A549 (cell line): ENCODE results near the gene LAP3. TPM values are rescaled to one million over a fixed set of nuclear protein-coding genes. Genes with fewer than 3 reads are reported as not detected.

Experiments used
- ATAC-seq, 2 experiments: fragments of 200-7000 bp in 1 of 2; fragments of >200 bp in 1 of 2; cut with Nextera tagmentation in 1 of 2; cut with Tn5 transposase in 1 of 2; 3 replicates each; pipeline versions ENCODE4 v1.8.0 to v1.9.1; 2018 to 2020; ENCODE audit warnings: mild to moderate bottlenecking in 1 of 2, moderate library complexity in 1 of 2
- CTCF ChIA-PET: fragments of 300-600 bp; sonication (Branson Sonifier 250); formaldehyde crosslinking; extraction: SDS; loops from one replicate; lab custom pipeline; 2021; ENCODE audit warnings: antibody characterized with exemption, inconsistent platforms; lab: Yijun Ruan, JAX
- POLR2A ChIA-PET: fragments of 350-600 bp; formaldehyde crosslinking; extraction: SDS; loops from one replicate; lab custom pipeline; 2021; ENCODE audit warnings: antibody characterized with exemption, inconsistent platforms; lab: Yijun Ruan, JAX
- DNase-seq, 2 experiments: peaks; one replicate each; pipeline versions ENCODE4 v3.0.0 to v3.0.0-alpha.2; 2011 to 2016; ENCODE audit warnings: low read depth in 1 of 2, low spot score in 1 of 2
- FAIRE-seq: peaks from 2 replicates; lab custom pipeline; 2011; peaks lifted over from hg19 to GRCh38; lab: Jason Lieb, UNC
- H3K27ac ChIP-seq, 2 experiments: fragments of >200 bp; sonication (Bioruptor Twin); formaldehyde crosslinking; 3 replicates each; pipeline ENCODE4 v1.5.1; 2016 to 2017
- H3K4me1 ChIP-seq: fragments of >200 bp; sonication (Bioruptor Twin); formaldehyde crosslinking; 3 replicates; pipeline ENCODE4 v1.6.1; 2016
- H3K4me2 ChIP-seq: fragments of >200 bp; sonication (Bioruptor Twin); formaldehyde crosslinking; 3 replicates; pipeline ENCODE4 v1.6.1; 2016
- H3K4me3 ChIP-seq: fragments of >200 bp; sonication (Bioruptor Twin); formaldehyde crosslinking; 3 replicates; pipeline ENCODE4 v1.5.1; 2016
- H3K9me3 ChIP-seq: fragments of >200 bp; sonication (Bioruptor Twin); formaldehyde crosslinking; 3 replicates; pipeline ENCODE4 v1.6.1; 2016
- BHLHE40 ChIP-seq: IDR thresholded peaks from 2 replicates; pipeline ENCODE4 v1.6.1; 2012; ENCODE audit warnings: low read depth, low read length, inconsistent platforms
- CHD2 ChIP-seq: fragments of 150-350 bp; IDR thresholded peaks from 2 replicates; pipeline ENCODE4 v1.6.1; 2014; ENCODE audit warnings: low read length; ENCODE audit not compliant: partially characterized antibody
- EHMT2 ChIP-seq: fragments of 200-600 bp; sonication (generic); IDR thresholded peaks from 2 replicates; pipeline ENCODE4 v1.6.1; 2016; ENCODE audit warnings: antibody characterized with exemption, low read depth, mild to moderate bottlenecking, moderate library complexity
- HEYL ChIP-seq: fragments of 250-450 bp; sonication (Bioruptor Pico); IDR thresholded peaks from 2 replicates; pipeline ENCODE4 v1.8.0; 2021; ENCODE audit warnings: mild to moderate bottlenecking, moderate library complexity
- HOXB13 ChIP-seq: fragments of 250-450 bp; sonication (Bioruptor Pico); IDR thresholded peaks from 2 replicates; pipeline ENCODE4 v1.5.0; 2020; ENCODE audit warnings: low read depth, mild to moderate bottlenecking, moderate library complexity
- MAZ ChIP-seq: fragments of 150-350 bp; IDR thresholded peaks from 2 replicates; pipeline ENCODE4 v1.6.1; 2014; ENCODE audit warnings: antibody characterized with exemption, low read depth, low read length, borderline replicate concordance
- MYC ChIP-seq: IDR thresholded peaks from 2 replicates; pipeline ENCODE4 v1.6.1; 2012; ENCODE audit warnings: mild to moderate bottlenecking, inconsistent platforms, low read length, improper control_type of control experiment, borderline replicate concordance
- NR3C1 ChIP-seq: fragments of >200 bp; sonication (Bioruptor Twin); formaldehyde crosslinking; IDR thresholded peaks from 3 replicates; pipeline ENCODE4 v1.6.1; 2017
- POLR2AphosphoS2 ChIP-seq: conservative IDR thresholded peaks from 2 replicates; pipeline ENCODE4 v1.6.1; 2012; ENCODE audit warnings: low read length, improper control_type of control experiment, inconsistent platforms
- RCOR1 ChIP-seq: fragments of 150-350 bp; IDR thresholded peaks from 2 replicates; pipeline ENCODE4 v1.6.1; 2014; ENCODE audit warnings: antibody characterized with exemption, low read length, low read depth
- RFX5 ChIP-seq: fragments of 450-650 bp; IDR thresholded peaks from 2 replicates; pipeline ENCODE4 v1.7.1; 2014; ENCODE audit warnings: antibody characterized with exemption, mild to moderate bottlenecking, moderate library complexity
- SMC3 ChIP-seq: fragments of >200 bp; sonication (Bioruptor Twin); formaldehyde crosslinking; IDR thresholded peaks from 3 replicates; pipeline ENCODE4 v1.6.1; 2018; ENCODE audit warnings: inconsistent platforms
- SREBF2 ChIP-seq: fragments of 450-650 bp; IDR thresholded peaks from 2 replicates; pipeline ENCODE4 v1.6.1; 2014; ENCODE audit warnings: mild to moderate bottlenecking, moderate library complexity
- ZC3H11A ChIP-seq: fragments of 450-650 bp; IDR thresholded peaks from 2 replicates; pipeline ENCODE4 v1.6.1; 2014; ENCODE audit warnings: antibody characterized with exemption, mild to moderate bottlenecking
- ZNF302 ChIP-seq: fragments of 250-450 bp; sonication (Bioruptor Pico); IDR thresholded peaks from 2 replicates; pipeline ENCODE4 v1.9.0; 2021; ENCODE audit warnings: inconsistent platforms, mild to moderate bottlenecking, moderate library complexity
- WGBS: methylation state at CpG from one replicate; pipeline ENCODE4 v1.1.6; 2017; ENCODE audit errors: missing lambda C conversion rate; 5-methylcytosine and 5-hydroxymethylcytosine counted together
- polyA plus RNA-seq, 4 experiments: library from polyadenylated mRNA; depleted of rRNA in 3 of 4; stranded (reverse); fragments of >200 nt; fragmentation: RNase III in 1 of 4; extraction: RNeasy Plus Mini Kit Qiagen cat#74134 plus additional on column Dnase treatment in 1 of 4; gene quantifications; 2 replicates in 3 of 4; 3 replicates in 1 of 4; pipeline ENCODE4 v1.2.3, GENCODE V29; 2011 to 2017
- TF ChIP-seq, protein P1 (sequence below): fragments of 250-450 bp; sonication (Bioruptor Pico); IDR thresholded peaks from 2 replicates; pipeline ENCODE4 v1.5.0; 2020; ENCODE audit warnings: low read depth, mild to moderate bottlenecking, moderate library complexity
- TF ChIP-seq, protein P2 (sequence below): fragments of 250-450 bp; sonication (Bioruptor Pico); IDR thresholded peaks from 2 replicates; pipeline ENCODE4 v1.5.0; 2021; ENCODE audit warnings: mild to moderate bottlenecking, moderate library complexity, borderline replicate concordance
- TF ChIP-seq, protein P3 (sequence below): fragments of 450-650 bp; IDR thresholded peaks from 2 replicates; pipeline ENCODE4 v1.6.1; 2014; ENCODE audit warnings: antibody characterized with exemption
- TF ChIP-seq, protein P4 (sequence below): fragments of >200 bp; sonication (Bioruptor Twin); formaldehyde crosslinking; IDR thresholded peaks from 3 replicates; pipeline ENCODE4 v1.5.1; 2016

The LAP3 gene
- polyA plus RNA-seq, 2 of the 4 experiments (the other 2 are of a cell fraction) = 38.6 to 46.2 TPM

DNA sequence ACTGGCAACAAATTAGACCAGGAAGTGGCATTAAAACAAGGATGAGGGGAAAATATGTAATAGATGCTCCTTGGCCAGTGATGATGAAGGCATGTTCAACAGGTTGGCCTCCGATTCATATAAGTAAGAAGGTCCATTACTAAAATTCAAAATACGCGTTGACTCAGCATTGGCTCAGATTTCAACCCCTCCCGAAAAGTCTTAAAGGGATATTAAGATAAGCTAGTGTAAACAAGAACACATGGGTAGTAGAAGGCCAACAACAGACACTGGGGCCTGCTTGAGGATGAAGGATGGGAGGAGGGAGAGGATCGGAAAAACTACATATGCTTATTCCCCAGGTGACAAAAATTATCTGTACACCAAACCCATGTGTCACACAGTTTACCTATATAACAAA is 19.1 kb upstream of the LAP3 start:
- no peaks in the 10 kb centered on the region for H3K4me1 ChIP-seq
- ATAC-seq (no peak), DNase-seq (no peak), FAIRE-seq (no peak)
- no peak overlapping the region for H3K4me3 ChIP-seq
- H3K4me2 ChIP-seq = no peak overlapping the region
- ChIA-PET CTCF (no interaction called here), POLR2A (no interaction called here)
- no peak overlapping the region for H3K27ac ChIP-seq
- H3K9me3 ChIP-seq = no peaks in the 10 kb centered on the region
- TF ChIP-seq BHLHE40 (no peak), SMC3 (no peak), HOXB13 (CRISPR knock-in tag) (no peak), POLR2AphosphoS2 (no peak), CHD2 (no peak)
- WGBS = 86% methylated on average over 5 of the region's 5 CpGs

DNA sequence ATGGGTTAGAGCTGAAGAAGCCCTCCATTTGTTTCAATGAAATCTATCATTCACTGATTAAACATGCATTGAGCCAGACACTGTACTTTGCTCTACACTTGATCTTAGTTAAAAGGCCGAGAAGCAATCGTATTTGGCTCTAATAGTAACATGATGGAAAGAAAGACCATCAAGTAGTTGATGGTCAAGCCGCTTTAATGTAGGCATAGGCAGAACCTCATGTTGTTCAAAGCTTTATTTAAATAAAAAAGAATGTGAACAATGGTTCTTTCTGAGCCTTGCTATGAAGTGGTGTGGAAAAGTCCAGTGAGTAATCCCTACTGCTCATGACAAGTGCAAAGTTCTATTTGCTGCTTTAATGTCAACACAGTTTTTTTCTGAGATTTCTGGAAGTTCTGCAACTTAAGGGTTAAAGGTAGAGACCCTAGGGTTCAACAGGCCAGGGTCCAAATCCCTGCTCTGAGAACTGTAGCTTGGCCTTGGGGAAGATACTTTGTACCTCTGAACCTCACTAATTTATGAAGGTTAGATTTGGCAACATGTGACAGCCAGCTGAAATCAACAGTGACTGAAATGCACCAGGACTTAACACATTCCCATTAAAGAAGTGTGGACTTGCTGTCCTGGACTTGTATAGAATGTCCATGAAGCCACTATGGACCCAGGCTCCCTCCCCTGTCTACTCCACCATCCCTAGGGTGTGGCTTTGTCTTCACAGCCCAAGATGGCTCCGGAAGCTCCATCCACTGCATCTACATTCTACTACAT is 17.9 kb upstream of the LAP3 start:
- WGBS = 43% methylated on average over 4 of the region's 4 CpGs
- Histone ChIP-seq H3K4me1 (no peaks in the 10 kb centered on the region), H3K27ac (no peak overlapping the region), H3K9me3 (no peaks in the 10 kb centered on the region), H3K4me3 (no peak overlapping the region), H3K4me2 (no peak overlapping the region)
- CTCF ChIA-PET = interaction anchor here (1.2 kb wide), 1 partner anchor 10 kb away, joined by 5 read pairs; no protein-coding TSS in a partner anchor
- DNase-seq (no peak), FAIRE-seq (no peak), ATAC-seq (no peak)
- TF ChIP-seq ZNF302 (CRISPR knock-in tag) (no peak), RCOR1 (no peak), ZC3H11A (no peak), SREBF2 (no peak), BHLHE40 (no peak)
- TF ChIP-seq, protein P1, sequence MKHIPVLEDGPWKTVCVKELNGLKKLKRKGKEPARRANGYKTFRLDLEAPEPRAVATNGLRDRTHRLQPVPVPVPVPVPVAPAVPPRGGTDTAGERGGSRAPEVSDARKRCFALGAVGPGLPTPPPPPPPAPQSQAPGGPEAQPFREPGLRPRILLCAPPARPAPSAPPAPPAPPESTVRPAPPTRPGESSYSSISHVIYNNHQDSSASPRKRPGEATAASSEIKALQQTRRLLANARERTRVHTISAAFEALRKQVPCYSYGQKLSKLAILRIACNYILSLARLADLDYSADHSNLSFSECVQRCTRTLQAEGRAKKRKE (CRISPR knock-in tag) = no peak
- TF ChIP-seq, protein P2, sequence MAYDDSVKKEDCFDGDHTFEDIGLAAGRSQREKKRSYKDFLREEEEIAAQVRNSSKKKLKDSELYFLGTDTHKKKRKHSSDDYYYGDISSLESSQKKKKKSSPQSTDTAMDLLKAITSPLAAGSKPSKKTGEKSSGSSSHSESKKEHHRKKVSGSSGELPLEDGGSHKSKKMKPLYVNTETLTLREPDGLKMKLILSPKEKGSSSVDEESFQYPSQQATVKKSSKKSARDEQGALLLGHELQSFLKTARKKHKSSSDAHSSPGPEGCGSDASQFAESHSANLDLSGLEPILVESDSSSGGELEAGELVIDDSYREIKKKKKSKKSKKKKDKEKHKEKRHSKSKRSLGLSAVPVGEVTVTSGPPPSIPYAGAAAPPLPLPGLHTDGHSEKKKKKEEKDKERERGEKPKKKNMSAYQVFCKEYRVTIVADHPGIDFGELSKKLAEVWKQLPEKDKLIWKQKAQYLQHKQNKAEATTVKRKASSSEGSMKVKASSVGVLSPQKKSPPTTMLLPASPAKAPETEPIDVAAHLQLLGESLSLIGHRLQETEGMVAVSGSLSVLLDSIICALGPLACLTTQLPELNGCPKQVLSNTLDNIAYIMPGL (CRISPR knock-in tag) = no peak
- TF ChIP-seq, protein P3, sequence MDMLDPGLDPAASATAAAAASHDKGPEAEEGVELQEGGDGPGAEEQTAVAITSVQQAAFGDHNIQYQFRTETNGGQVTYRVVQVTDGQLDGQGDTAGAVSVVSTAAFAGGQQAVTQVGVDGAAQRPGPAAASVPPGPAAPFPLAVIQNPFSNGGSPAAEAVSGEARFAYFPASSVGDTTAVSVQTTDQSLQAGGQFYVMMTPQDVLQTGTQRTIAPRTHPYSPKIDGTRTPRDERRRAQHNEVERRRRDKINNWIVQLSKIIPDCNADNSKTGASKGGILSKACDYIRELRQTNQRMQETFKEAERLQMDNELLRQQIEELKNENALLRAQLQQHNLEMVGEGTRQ = no peak
- POLR2A ChIA-PET = no interaction called here

DNA sequence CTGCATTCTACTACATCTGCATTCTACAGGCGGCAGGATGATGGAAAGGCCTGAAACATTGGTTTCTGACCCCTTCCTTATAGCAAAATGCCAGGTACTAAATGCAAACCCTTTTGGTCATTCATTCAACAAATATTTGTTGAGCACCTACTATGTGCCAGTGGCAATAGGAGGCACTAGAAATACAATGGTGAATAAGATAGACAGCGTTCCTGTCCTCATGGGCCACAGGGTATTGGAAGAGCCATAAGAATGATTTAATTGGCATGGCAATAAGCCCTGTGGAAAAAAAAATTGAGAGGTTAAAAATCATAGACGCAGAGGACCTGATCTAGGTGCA is 17.3 kb upstream of the LAP3 start:
- CTCF ChIA-PET = no interaction called here
- TF ChIP-seq NR3C1 (no peak), EHMT2 (no peak), HEYL (CRISPR knock-in tag) (no peak), RFX5 (no peak), HOXB13 (CRISPR knock-in tag) (no peak), SMC3 (no peak), MAZ (no peak), MYC (no peak)
- TF ChIP-seq, protein P4, sequence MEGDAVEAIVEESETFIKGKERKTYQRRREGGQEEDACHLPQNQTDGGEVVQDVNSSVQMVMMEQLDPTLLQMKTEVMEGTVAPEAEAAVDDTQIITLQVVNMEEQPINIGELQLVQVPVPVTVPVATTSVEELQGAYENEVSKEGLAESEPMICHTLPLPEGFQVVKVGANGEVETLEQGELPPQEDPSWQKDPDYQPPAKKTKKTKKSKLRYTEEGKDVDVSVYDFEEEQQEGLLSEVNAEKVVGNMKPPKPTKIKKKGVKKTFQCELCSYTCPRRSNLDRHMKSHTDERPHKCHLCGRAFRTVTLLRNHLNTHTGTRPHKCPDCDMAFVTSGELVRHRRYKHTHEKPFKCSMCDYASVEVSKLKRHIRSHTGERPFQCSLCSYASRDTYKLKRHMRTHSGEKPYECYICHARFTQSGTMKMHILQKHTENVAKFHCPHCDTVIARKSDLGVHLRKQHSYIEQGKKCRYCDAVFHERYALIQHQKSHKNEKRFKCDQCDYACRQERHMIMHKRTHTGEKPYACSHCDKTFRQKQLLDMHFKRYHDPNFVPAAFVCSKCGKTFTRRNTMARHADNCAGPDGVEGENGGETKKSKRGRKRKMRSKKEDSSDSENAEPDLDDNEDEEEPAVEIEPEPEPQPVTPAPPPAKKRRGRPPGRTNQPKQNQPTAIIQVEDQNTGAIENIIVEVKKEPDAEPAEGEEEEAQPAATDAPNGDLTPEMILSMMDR = no peak
- WGBS = 81% methylated on average over 3 of the region's 3 CpGs

More for the DNA sequence above, 17.3 kb upstream of the LAP3 start:
- FAIRE-seq (no peak), DNase-seq (no peak), ATAC-seq (no peak)
- POLR2A ChIA-PET = no interaction called here
- Histone ChIP-seq H3K4me1 (no peaks in the 10 kb centered on the region), H3K27ac (no peak overlapping the region), H3K4me3 (no peak overlapping the region), H3K9me3 (no peaks in the 10 kb centered on the region), H3K4me2 (no peak overlapping the region)
